Mesenchymal stem cell (in vitro differentiated cells and primary cell): ENCODE results near the gene CDH4.

Experiments
- DNase-seq: peaks from one replicate; pipeline ENCODE4 v3.0.0-alpha.2; 2013
- H2AFZ ChIP-seq: one replicate; pipeline ENCODE4 v1.6.1; 2013; ENCODE audit warnings: low read depth, mild to moderate bottlenecking, control low read depth, inconsistent platforms, low read length, moderate library complexity
- H2AK5ac ChIP-seq: 2 replicates; pipeline ENCODE4 v1.6.1; 2013; ENCODE audit warnings: low read length, moderate library complexity, mild to moderate bottlenecking, inconsistent platforms; ENCODE audit not compliant: severe bottlenecking
- H2BK120ac ChIP-seq: one replicate; pipeline ENCODE4 v1.6.1; 2013; ENCODE audit warnings: low read depth, mild to moderate bottlenecking, inconsistent platforms, low read length, moderate library complexity
- H2BK12ac ChIP-seq, 2 experiments: one replicate each; pipeline ENCODE4 v1.6.1; 2013; ENCODE audit warnings: inconsistent platforms in 2 of 2, low read length in 2 of 2, mild to moderate bottlenecking in 2 of 2, moderate library complexity in 2 of 2, control low read depth in 1 of 2
- H2BK15ac ChIP-seq: one replicate; pipeline ENCODE4 v1.6.1; 2013; ENCODE audit warnings: mild to moderate bottlenecking, low read depth, inconsistent platforms; ENCODE audit not compliant: poor library complexity, severe bottlenecking
- H2BK5ac ChIP-seq: 2 replicates; pipeline ENCODE4 v1.6.1; 2013; ENCODE audit warnings: low read depth, mild to moderate bottlenecking, low read length, control low read depth, inconsistent platforms; ENCODE audit not compliant: poor library complexity, severe bottlenecking
- H3K14ac ChIP-seq, 2 experiments: one replicate each; pipeline ENCODE4 v1.6.1; 2013; ENCODE audit warnings: inconsistent platforms in 2 of 2, low read length in 2 of 2, control low read depth in 1 of 2, mild to moderate bottlenecking in 1 of 2, moderate library complexity in 1 of 2
- H3K18ac ChIP-seq, 2 experiments: one replicate each; pipeline ENCODE4 v1.6.1; 2013; ENCODE audit warnings: inconsistent platforms in 2 of 2, low read length in 2 of 2, control low read depth in 1 of 2, low read depth in 1 of 2, mild to moderate bottlenecking in 1 of 2
- H3K23ac ChIP-seq, 2 experiments: one replicate each; pipeline ENCODE4 v1.6.1; 2013; ENCODE audit warnings: inconsistent platforms in 2 of 2, low read length in 2 of 2, mild to moderate bottlenecking in 2 of 2, moderate library complexity in 2 of 2, control low read depth in 1 of 2
- H3K27ac ChIP-seq: 2 replicates; pipeline ENCODE4 v1.5.1; 2013; ENCODE audit warnings: mild to moderate bottlenecking, moderate library complexity, low read length, control low read depth, inconsistent platforms; ENCODE audit not compliant: poor library complexity, severe bottlenecking
- H3K27me3 ChIP-seq, 2 experiments: 2 replicates each; pipeline versions ENCODE4 v1.6.1 to v1.7.0; 2013; ENCODE audit warnings: low read length in 2 of 2, mild to moderate bottlenecking in 2 of 2, moderate library complexity in 2 of 2, control low read depth in 1 of 2, inconsistent platforms in 1 of 2; ENCODE audit not compliant: control insufficient read depth in 1 of 2, insufficient read depth in 1 of 2
- H3K36me3 ChIP-seq, 2 experiments: 2 replicates each; pipeline versions ENCODE4 v1.6.1 to v1.7.0; 2013; ENCODE audit warnings: low read length in 2 of 2, control low read depth in 1 of 2, inconsistent platforms in 1 of 2, low read depth in 1 of 2, mild to moderate bottlenecking in 1 of 2; ENCODE audit not compliant: insufficient read depth in 2 of 2, control insufficient read depth in 1 of 2
- H3K4ac ChIP-seq, 2 experiments: one replicate each; pipeline ENCODE4 v1.6.1; 2013; ENCODE audit warnings: inconsistent platforms in 2 of 2, low read length in 2 of 2, mild to moderate bottlenecking in 2 of 2, moderate library complexity in 2 of 2, control low read depth in 1 of 2, low read depth in 1 of 2
- H3K4me1 ChIP-seq: 2 replicates; pipeline ENCODE4 v1.6.1; 2013; ENCODE audit warnings: low read depth, low read length, control low read depth; ENCODE audit not compliant: control insufficient read depth, insufficient read depth
- H3K4me2 ChIP-seq: 2 replicates; pipeline ENCODE4 v1.6.1; 2013; ENCODE audit warnings: low read length, mild to moderate bottlenecking, inconsistent platforms; ENCODE audit not compliant: poor library complexity, severe bottlenecking
- H3K4me3 ChIP-seq, 2 experiments: 2 replicates each; pipeline versions ENCODE4 v1.5.1 to v1.7.0; 2013; ENCODE audit warnings: low read length in 2 of 2, mild to moderate bottlenecking in 2 of 2, control low read depth in 1 of 2, low read depth in 1 of 2; ENCODE audit not compliant: insufficient read depth in 1 of 2
- H3K79me1 ChIP-seq: replicated peaks from 2 replicates; pipeline ENCODE4 v1.6.1; 2013; ENCODE audit warnings: mild to moderate bottlenecking, control low read depth, low read length, inconsistent platforms; ENCODE audit not compliant: poor library complexity, severe bottlenecking
- H3K9ac ChIP-seq: 2 replicates; pipeline ENCODE4 v1.7.0; 2013; ENCODE audit warnings: mild to moderate bottlenecking, low read length, moderate library complexity
- H3K9me3 ChIP-seq: 2 replicates; pipeline ENCODE4 v1.7.0; 2013; ENCODE audit warnings: mild to moderate bottlenecking, low read length; ENCODE audit not compliant: control insufficient read depth
- H4K8ac ChIP-seq: one replicate; pipeline ENCODE4 v1.6.1; 2013; ENCODE audit warnings: inconsistent platforms, mild to moderate bottlenecking, low read length, moderate library complexity
- H4K91ac ChIP-seq: one replicate; pipeline ENCODE4 v1.6.1; 2013; ENCODE audit warnings: mild to moderate bottlenecking, low read length, inconsistent platforms
- WGBS: methylation state at CpG from one replicate; pipeline ENCODE4 v1.1.7; 2013; ENCODE audit warnings: mixed read lengths; 5-methylcytosine and 5-hydroxymethylcytosine counted together

The CDH4 gene

DNA sequence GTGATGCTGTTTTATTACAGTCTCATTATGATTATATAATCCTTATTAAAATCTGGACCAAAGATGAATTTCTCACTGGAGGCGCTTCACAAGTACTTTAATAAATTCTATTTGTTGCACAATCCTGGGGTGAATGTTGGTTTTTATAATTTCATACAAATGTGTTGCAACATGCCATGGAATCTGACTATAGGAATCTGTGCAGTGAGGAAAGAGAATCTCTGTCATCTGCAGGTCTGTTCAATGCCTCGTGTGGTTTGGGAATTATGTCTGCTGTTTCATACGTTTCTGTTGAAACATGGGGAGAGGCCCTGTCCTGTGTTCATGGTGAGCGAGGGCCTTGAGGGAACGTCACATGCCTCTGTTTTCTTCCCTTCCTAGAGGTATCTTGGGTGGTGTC is 277.3 kb downstream of the CDH4 start:
- WGBS = 84% methylated on average over 5 of the region's 5 CpGs
- no peak overlapping the region for H2AFZ ChIP-seq

GRCh38 chr20:61531553-61532345 is 279.7 kb downstream of the CDH4 start:
- Histone ChIP-seq H3K23ac (no peak overlapping the region), H2BK15ac (no peak overlapping the region), H3K79me1 (no peaks in the 10 kb centered on the region), H3K27me3 (peaks cover 0 to 7% of the 10 kb centered on the region in 2 experiments), H3K4ac (no peak overlapping the region), H4K91ac (no peak overlapping the region), H3K4me1 (peaks cover 6% of the 10 kb centered on the region), H3K4me2 (no peak overlapping the region), H3K18ac (no peak overlapping the region), H2BK12ac (no peak overlapping the region), H2AFZ (no peak overlapping the region), H3K9me3 (no peaks in the 10 kb centered on the region), H3K36me3 (peaks cover 0 to 2% of the 10 kb centered on the region in 2 experiments), H4K8ac (no peak overlapping the region), H2BK120ac (no peak overlapping the region), H3K27ac (no peak overlapping the region), H3K9ac (no peak overlapping the region), H3K14ac (no peak overlapping the region), H2BK5ac (no peak overlapping the region), H2AK5ac (no peak overlapping the region), H3K4me3 (no peak overlapping the region)
- peak; percentile 61 for DNase-seq
- 67% methylated on average over 22 of the region's 22 CpGs for WGBS

More for the DNA sequence above, 277.3 kb downstream of the CDH4 start:
- Histone ChIP-seq H3K9me3 (no peaks in the 10 kb centered on the region), H2AK5ac (no peak overlapping the region), H3K4ac (no peak overlapping the region), H3K18ac (no peak overlapping the region), H3K4me3 (no peak overlapping the region), H3K23ac (no peak overlapping the region), H3K27ac (no peak overlapping the region), H2BK15ac (no peak overlapping the region), H2BK12ac (no peak overlapping the region), H4K91ac (no peak overlapping the region), H3K27me3 (peaks cover 4 to 9% of the 10 kb centered on the region in 2 experiments), H3K14ac (no peak overlapping the region), H3K36me3 (no peaks in the 10 kb centered on the region), H3K4me1 (peaks cover 8% of the 10 kb centered on the region), H3K4me2 (no peak overlapping the region), H4K8ac (no peak overlapping the region), H2BK5ac (no peak overlapping the region), H2BK120ac (no peak overlapping the region), H3K9ac (no peak overlapping the region), H3K79me1 (no peaks in the 10 kb centered on the region)
- no peak for DNase-seq

DNA sequence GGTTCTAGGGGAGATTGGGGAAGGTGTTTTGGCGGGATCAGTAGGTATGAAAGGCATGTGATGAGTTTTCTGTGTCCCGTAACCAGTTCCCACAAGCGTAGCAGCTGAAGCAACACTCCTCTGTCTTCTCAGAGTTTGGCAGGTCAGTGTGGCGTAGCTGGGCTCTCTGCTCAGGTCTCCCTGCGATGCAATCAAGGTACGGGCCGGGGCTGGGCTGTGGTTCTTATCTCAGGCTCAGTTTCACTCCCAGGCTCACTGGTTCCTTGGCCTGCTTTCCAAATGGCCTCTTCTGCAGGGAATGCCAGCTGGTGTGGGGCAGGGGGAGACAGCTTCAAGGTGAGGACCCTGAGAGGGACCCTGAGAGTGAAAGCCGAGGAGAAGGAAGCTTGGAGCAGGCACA is 280.7 kb downstream of the CDH4 start:
- Histone ChIP-seq H3K27ac (no peak overlapping the region), H2AFZ (no peak overlapping the region), H3K4me1 (peaks cover 6% of the 10 kb centered on the region), H3K4ac (no peak overlapping the region), H3K18ac (no peak overlapping the region), H3K79me1 (no peaks in the 10 kb centered on the region), H2BK15ac (no peak overlapping the region), H3K36me3 (peaks cover 0 to 3% of the 10 kb centered on the region in 2 experiments), H2BK120ac (no peak overlapping the region), H2BK5ac (no peak overlapping the region), H3K23ac (no peak overlapping the region), H4K8ac (no peak overlapping the region), H3K9ac (no peak overlapping the region), H3K4me3 (no peak overlapping the region), H2BK12ac (no peak overlapping the region), H4K91ac (no peak overlapping the region), H3K4me2 (no peak overlapping the region), H3K14ac (no peak overlapping the region), H2AK5ac (no peak overlapping the region), H3K9me3 (no peaks in the 10 kb centered on the region), H3K27me3 (peaks cover 0 to 7% of the 10 kb centered on the region in 2 experiments)
- WGBS = 88% methylated on average over 8 of the region's 8 CpGs
- DNase-seq = no peak

DNA sequence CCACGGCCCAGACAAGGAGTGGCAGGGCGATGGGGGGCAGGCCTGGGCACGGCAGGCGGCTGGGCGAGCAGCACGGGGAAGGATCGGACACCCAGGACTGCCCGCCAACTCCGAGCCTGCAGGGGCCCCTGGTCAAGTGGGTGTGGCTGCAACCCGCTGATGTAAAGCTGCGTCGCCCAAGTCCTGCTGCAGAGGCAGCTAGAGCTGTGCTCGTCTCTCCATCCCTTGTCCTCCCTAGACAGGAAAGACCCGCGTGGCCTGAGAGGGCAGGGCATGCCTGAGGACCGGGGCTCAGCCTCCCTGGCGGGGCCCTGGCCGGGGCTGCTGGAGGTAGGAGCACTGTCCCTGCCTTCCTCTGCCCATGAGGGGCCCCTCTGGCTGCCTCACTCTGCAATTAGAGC is 281.2 kb downstream of the CDH4 start:
- H2AK5ac ChIP-seq = no peak overlapping the region
- no peak for DNase-seq
- H3K4ac ChIP-seq = no peak overlapping the region
- no peak overlapping the region for H3K9ac ChIP-seq
- H3K79me1 ChIP-seq = no peaks in the 10 kb centered on the region
- H3K14ac ChIP-seq = no peak overlapping the region
- no peak overlapping the region for H2AFZ ChIP-seq
- H4K91ac ChIP-seq = no peak overlapping the region
- no peak overlapping the region for H3K4me2 ChIP-seq
- no peak overlapping the region for H2BK15ac ChIP-seq
- H2BK120ac ChIP-seq = no peak overlapping the region
- peaks cover 0 to 7% of the 10 kb centered on the region in 2 experiments for H3K27me3 ChIP-seq
- H3K36me3 ChIP-seq = peaks cover 0 to 3% of the 10 kb centered on the region in 2 experiments
- H2BK5ac ChIP-seq = no peak overlapping the region
- H2BK12ac ChIP-seq = no peak overlapping the region
- no peak overlapping the region for H4K8ac ChIP-seq
- no peak overlapping the region for H3K4me3 ChIP-seq
- H3K18ac ChIP-seq = no peak overlapping the region
- H3K23ac ChIP-seq = no peak overlapping the region
- 91% methylated on average over 18 of the region's 18 CpGs for WGBS
- peaks cover 6% of the 10 kb centered on the region for H3K4me1 ChIP-seq
- H3K27ac ChIP-seq = no peak overlapping the region
- no peaks in the 10 kb centered on the region for H3K9me3 ChIP-seq
